Fibroblast of mammary gland (primary cell): ENCODE measurements around the gene ANXA8L1.
"Not testable (repeated sequence)": the region's sequence is repeated elsewhere in the genome, so short reads cannot be mapped to it uniquely, and the experiment has no call there.

ENCODE experiments used
- DNase-seq: peaks from one replicate; pipeline ENCODE4 v3.0.0-alpha.2; 2010; ENCODE audit warnings: low read depth
- H3K4me3 ChIP-seq: 2 replicates; pipeline ENCODE4 v1.5.1; 2011; ENCODE audit warnings: low read depth, mild to moderate bottlenecking, low read length, moderate library complexity; ENCODE audit not compliant: control insufficient read depth

The ANXA8L1 gene

DNA sequence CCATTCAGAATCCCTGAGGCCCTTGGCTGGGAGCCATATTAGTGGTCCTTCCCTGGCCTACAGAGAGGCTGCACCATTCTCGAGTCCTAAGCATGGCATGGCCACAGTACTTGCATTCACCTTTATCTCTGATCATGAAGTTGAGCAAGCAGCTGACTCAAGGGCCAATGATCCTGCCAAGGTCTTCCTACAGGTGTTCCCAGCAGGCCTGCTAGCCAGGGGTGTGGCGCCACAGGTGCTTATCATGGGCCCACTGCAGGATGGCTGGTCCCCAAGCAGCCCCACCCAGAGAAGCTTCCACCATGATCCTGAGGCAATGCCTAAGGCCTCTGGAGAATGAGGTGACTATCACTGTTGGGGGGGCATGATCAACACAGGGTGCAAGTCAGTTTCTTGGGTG is 48.0 kb downstream of the ANXA8L1 start:
- H3K4me3 ChIP-seq, DNase-seq: not testable (repeated sequence)

- H3K4me3 ChIP-seq, DNase-seq: not testable (repeated sequence)
Observed at GRCh38 chr10:46440942-46441341, 65.4 kb downstream of the ANXA8L1 start.
